ENCODE data around the gene SLC35F1. TPM values are rescaled to one million over a fixed set of nuclear protein-coding genes. Genes with fewer than 3 reads are reported as not detected.
"Not testable (repeated sequence)": the region's sequence is repeated elsewhere in the genome, so short reads cannot be mapped to it uniquely, and the experiment has no call there.

The SLC35F1 gene
- total and polyA plus RNA-seq, 5 donors: 1.0 to 2.4 (median 2.0) TPM

- Histone ChIP-seq H3K4me1 (ENCODE audit: control insufficient read depth, insufficient read depth, low read length) (no peaks in the 10 kb centered on the region), H3K4me3 (ENCODE audit: low read length) (no peak overlapping the region), H3K9me3 (ENCODE audit: control insufficient read depth, low read length) (no peaks in the 10 kb centered on the region), H3K27me3 (ENCODE audit: control insufficient read depth, insufficient read depth) (no peaks in the 10 kb centered on the region), H3K27ac (ENCODE audit: low read length) (no peak overlapping the region)
- no peak for ATAC-seq
- no peak for DNase-seq
- 64% methylated on average over 1 of the region's 1 CpG for WGBS
- intact Hi-C loops (cut with DNase I): no loop called here
These were observed 85.8 kb downstream of the SLC35F1 start for GRCh38 chr6:117992856-117993255.

- 45% methylated on average over 5 of the region's 5 CpGs for WGBS
- Histone ChIP-seq H3K4me3 (ENCODE audit: low read length) (no peak overlapping the region), H3K9me3 (ENCODE audit: control insufficient read depth, low read length) (no peaks in the 10 kb centered on the region), H3K27me3 (ENCODE audit: control insufficient read depth, insufficient read depth) (no peaks in the 10 kb centered on the region), H3K4me1 (ENCODE audit: control insufficient read depth, insufficient read depth, low read length) (no peaks in the 10 kb centered on the region), H3K27ac (ENCODE audit: low read length) (no peak overlapping the region)
- DNase-seq (no peak), ATAC-seq (no peak)
- intact Hi-C loops (cut with DNase I): no loop called here
These were observed 105.9 kb downstream of the SLC35F1 start for GRCh38 chr6:118012944-118013343.

- ATAC-seq (no peak), DNase-seq (no peak)
- Histone ChIP-seq H3K4me3 (ENCODE audit: low read length) (no peak overlapping the region), H3K27me3 (ENCODE audit: control insufficient read depth, insufficient read depth) (no peaks in the 10 kb centered on the region), H3K9me3 (ENCODE audit: control insufficient read depth, low read length) (no peaks in the 10 kb centered on the region), H3K27ac (ENCODE audit: low read length) (no peak overlapping the region), H3K4me1 (ENCODE audit: control insufficient read depth, insufficient read depth, low read length) (no peaks in the 10 kb centered on the region)
- WGBS: 87% methylated on average over 2 of the region's 2 CpGs
- intact Hi-C loops (cut with DNase I): no loop called here
These were observed 109.5 kb downstream of the SLC35F1 start for GRCh38 chr6:118016532-118016931.

- DNase-seq (no peak), ATAC-seq (no peak)
- Histone ChIP-seq H3K4me3 (ENCODE audit: low read length) (no peak overlapping the region), H3K27me3 (ENCODE audit: control insufficient read depth, insufficient read depth) (no peaks in the 10 kb centered on the region), H3K27ac (ENCODE audit: low read length) (no peak overlapping the region), H3K4me1 (ENCODE audit: control insufficient read depth, insufficient read depth, low read length) (no peaks in the 10 kb centered on the region), H3K9me3 (ENCODE audit: control insufficient read depth, low read length) (no peaks in the 10 kb centered on the region)
- intact Hi-C loops (cut with DNase I): no loop called here
- WGBS: 30% methylated on average over 2 of the region's 2 CpGs
These were observed 110.3 kb downstream of the SLC35F1 start for GRCh38 chr6:118017301-118017848.

GRCh38 chr6:118023771-118024170 lies 116.7 kb downstream of the SLC35F1 start:
- 80% methylated on average over 3 of the region's 3 CpGs for WGBS
- H3K27me3 ChIP-seq (ENCODE audit: control insufficient read depth, insufficient read depth): no peaks in the 10 kb centered on the region
- H3K4me1 ChIP-seq (ENCODE audit: control insufficient read depth, insufficient read depth, low read length): no peaks in the 10 kb centered on the region
- H3K9me3 ChIP-seq (ENCODE audit: control insufficient read depth, low read length): no peaks in the 10 kb centered on the region
- no peak overlapping the region for H3K27ac ChIP-seq (ENCODE audit: low read length)
- no peak for ATAC-seq
- no peak overlapping the region for H3K4me3 ChIP-seq (ENCODE audit: low read length)
- no peak for DNase-seq
- intact Hi-C loops (cut with DNase I): no loop called here

- H3K4me3 ChIP-seq (ENCODE audit: low read length): no peak overlapping the region
- intact Hi-C loops (cut with DNase I): no loop called here
- no peak for ATAC-seq
- no peaks in the 10 kb centered on the region for H3K4me1 ChIP-seq (ENCODE audit: control insufficient read depth, insufficient read depth, low read length)
- H3K27ac ChIP-seq (ENCODE audit: low read length): no peak overlapping the region
- no peaks in the 10 kb centered on the region for H3K9me3 ChIP-seq (ENCODE audit: control insufficient read depth, low read length)
- 70% methylated on average over 4 of the region's 4 CpGs for WGBS
- no peaks in the 10 kb centered on the region for H3K27me3 ChIP-seq (ENCODE audit: control insufficient read depth, insufficient read depth)
- DNase-seq: no peak
These were observed 122.9 kb downstream of the SLC35F1 start for GRCh38 chr6:118029967-118030366.

GRCh38 chr6:118037479-118037878 lies 130.4 kb downstream of the SLC35F1 start:
- H3K27ac ChIP-seq (ENCODE audit: low read length); ATAC-seq; H3K4me3 ChIP-seq (ENCODE audit: low read length); H3K4me1 ChIP-seq (ENCODE audit: control insufficient read depth, insufficient read depth, low read length); H3K9me3 ChIP-seq (ENCODE audit: control insufficient read depth, low read length); H3K27me3 ChIP-seq (ENCODE audit: control insufficient read depth, insufficient read depth); DNase-seq; intact Hi-C loops (cut with DNase I): not testable (repeated sequence)
- 89% methylated on average over 3 of the region's 3 CpGs for WGBS

GRCh38 chr6:118042855-118043254 lies 135.8 kb downstream of the SLC35F1 start:
- Histone ChIP-seq H3K27ac (ENCODE audit: low read length) (no peak overlapping the region), H3K4me1 (ENCODE audit: control insufficient read depth, insufficient read depth, low read length) (peaks cover 2% of the 10 kb centered on the region), H3K27me3 (ENCODE audit: control insufficient read depth, insufficient read depth) (no peaks in the 10 kb centered on the region), H3K9me3 (ENCODE audit: control insufficient read depth, low read length) (no peaks in the 10 kb centered on the region), H3K4me3 (ENCODE audit: low read length) (no peak overlapping the region)
- DNase-seq (no peak), ATAC-seq (no peak)
- 76% methylated on average over 4 of the region's 4 CpGs for WGBS
- intact Hi-C loops (cut with DNase I): no loop called here

- no peak for ATAC-seq
- H3K9me3 ChIP-seq (ENCODE audit: control insufficient read depth, low read length): no peaks in the 10 kb centered on the region
- H3K4me3 ChIP-seq (ENCODE audit: low read length): no peak overlapping the region
- peaks cover 2% of the 10 kb centered on the region for H3K4me1 ChIP-seq (ENCODE audit: control insufficient read depth, insufficient read depth, low read length)
- intact Hi-C loops (cut with DNase I): no loop called here
- no peak for DNase-seq
- H3K27me3 ChIP-seq (ENCODE audit: control insufficient read depth, insufficient read depth): no peaks in the 10 kb centered on the region
- no peak overlapping the region for H3K27ac ChIP-seq (ENCODE audit: low read length)
- WGBS: 34% methylated on average over 2 of the region's 2 CpGs
These were observed 137.2 kb downstream of the SLC35F1 start for GRCh38 chr6:118044275-118044674.

GRCh38 chr6:118054082-118054481 lies 147.0 kb downstream of the SLC35F1 start:
- H3K27me3 ChIP-seq (ENCODE audit: control insufficient read depth, insufficient read depth): no peaks in the 10 kb centered on the region
- WGBS: 83% methylated on average over 1 of the region's 1 CpG
- no peak overlapping the region for H3K4me3 ChIP-seq (ENCODE audit: low read length)
- intact Hi-C loops (cut with DNase I): no loop called here
- H3K4me1 ChIP-seq (ENCODE audit: control insufficient read depth, insufficient read depth, low read length): no peaks in the 10 kb centered on the region
- H3K27ac ChIP-seq (ENCODE audit: low read length): no peak overlapping the region
- no peaks in the 10 kb centered on the region for H3K9me3 ChIP-seq (ENCODE audit: control insufficient read depth, low read length)
- ATAC-seq (no peak), DNase-seq (no peak)

GRCh38 chr6:118061666-118062065 lies 154.6 kb downstream of the SLC35F1 start:
- Histone ChIP-seq H3K27ac (ENCODE audit: low read length) (no peak overlapping the region), H3K9me3 (ENCODE audit: control insufficient read depth, low read length) (no peaks in the 10 kb centered on the region), H3K4me1 (ENCODE audit: control insufficient read depth, insufficient read depth, low read length) (no peaks in the 10 kb centered on the region), H3K27me3 (ENCODE audit: control insufficient read depth, insufficient read depth) (no peaks in the 10 kb centered on the region), H3K4me3 (ENCODE audit: low read length) (no peak overlapping the region)
- no peak for DNase-seq
- ATAC-seq: no peak
- intact Hi-C loops (cut with DNase I): no loop called here
- WGBS: 88% methylated on average over 8 of the region's 8 CpGs

- intact Hi-C loops (cut with DNase I): no loop called here
- DNase-seq: no peak
- ATAC-seq: no peak
- Histone ChIP-seq H3K4me1 (ENCODE audit: control insufficient read depth, insufficient read depth, low read length) (no peaks in the 10 kb centered on the region), H3K27ac (ENCODE audit: low read length) (no peak overlapping the region), H3K9me3 (ENCODE audit: control insufficient read depth, low read length) (no peaks in the 10 kb centered on the region), H3K27me3 (ENCODE audit: control insufficient read depth, insufficient read depth) (no peaks in the 10 kb centered on the region), H3K4me3 (ENCODE audit: low read length) (no peak overlapping the region)
- 26% methylated on average over 2 of the region's 2 CpGs for WGBS
These were observed 173.5 kb downstream of the SLC35F1 start for GRCh38 chr6:118080547-118080946.
